NT2/D1 (cell line): ENCODE results near the gene QRFP.

Experiments used
- YY1 ChIP-seq: IDR thresholded peaks from 2 replicates; pipeline ENCODE4 v1.6.1; 2011; ENCODE audit not compliant: insufficient read length, insufficient read depth
- ZNF274 ChIP-seq: IDR thresholded peaks from 2 replicates; pipeline ENCODE4 v1.6.1; 2011; ENCODE audit warnings: mild to moderate bottlenecking, low read depth, low read length

DNA sequence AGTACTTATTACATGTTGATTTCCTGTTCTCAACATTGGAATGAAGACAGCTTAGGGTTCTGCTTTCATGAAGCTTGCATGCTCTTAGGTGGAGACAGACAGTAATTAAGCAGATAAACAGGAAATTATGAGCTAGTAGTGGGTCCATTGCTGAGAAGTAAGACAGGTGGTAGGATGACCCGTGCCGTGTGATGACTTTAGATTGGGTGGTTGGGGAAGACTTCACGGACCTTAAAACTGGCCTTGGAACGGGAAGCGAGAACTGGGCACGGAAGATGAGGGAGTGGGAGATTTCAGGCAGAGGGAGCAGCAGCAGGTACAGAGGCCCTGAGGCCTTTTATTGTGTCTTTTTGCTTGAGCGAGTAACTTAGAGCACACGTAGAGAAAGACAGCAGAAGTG lies 34.4 kb downstream of the QRFP start:
- TF ChIP-seq YY1 (no peak), ZNF274 (no peak)
